NCI-H1092 (cell line): ENCODE results near the gene HLA-F.

Source experiments
- DNase-seq: peaks from one replicate; lab custom pipeline; 2025; lab: John Stamatoyannopoulos, UW

HLA-F gene

DNA sequence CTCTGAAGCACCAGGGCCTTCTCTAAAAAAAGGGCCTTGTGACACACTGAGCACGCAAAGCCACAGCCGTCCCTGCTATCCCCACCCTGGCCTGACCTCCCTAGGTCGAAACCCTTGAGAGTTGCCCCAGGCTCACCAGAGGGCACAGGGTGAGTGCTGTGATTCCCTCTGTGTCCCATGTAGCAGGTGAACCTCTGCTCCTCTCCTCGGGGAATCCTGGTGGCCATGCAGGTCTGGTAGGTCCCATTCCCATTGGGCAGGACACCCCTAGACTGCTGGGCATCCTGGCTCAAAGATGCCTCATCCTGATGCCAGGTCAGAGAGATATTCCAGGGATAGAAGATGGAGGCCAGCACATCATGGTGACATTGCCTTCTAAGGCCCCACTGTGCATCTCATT lies 20.9 kb downstream of the HLA-F start:
- DNase-seq = no peak

- DNase-seq = no peak
Measured at GRCh38 chr6:29744621-29745020, 21.4 kb downstream of the HLA-F start.

DNA sequence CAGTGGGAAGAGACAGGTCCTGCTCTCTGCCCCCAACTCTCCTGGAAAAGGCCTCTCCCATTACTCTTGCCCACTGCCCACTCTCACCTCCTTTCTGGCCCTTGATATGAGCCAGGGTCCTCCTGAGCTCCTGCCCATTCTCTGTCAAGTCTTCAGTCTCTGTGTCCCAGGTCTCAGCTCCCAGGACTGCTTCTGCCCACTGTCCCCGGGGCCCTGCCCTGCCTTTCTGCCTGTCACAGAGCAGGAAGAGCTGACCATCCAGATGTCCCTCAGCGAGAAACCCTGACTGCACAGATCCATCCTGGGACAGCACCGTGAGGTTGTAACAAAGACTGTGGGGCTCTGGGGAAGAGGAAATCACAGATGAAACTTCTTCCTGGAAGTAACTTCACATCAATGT lies 22.2 kb downstream of the HLA-F start:
- no peak for DNase-seq

- DNase-seq = no peak
Measured at GRCh38 chr6:29745855-29746449, 22.7 kb downstream of the HLA-F start.

DNA sequence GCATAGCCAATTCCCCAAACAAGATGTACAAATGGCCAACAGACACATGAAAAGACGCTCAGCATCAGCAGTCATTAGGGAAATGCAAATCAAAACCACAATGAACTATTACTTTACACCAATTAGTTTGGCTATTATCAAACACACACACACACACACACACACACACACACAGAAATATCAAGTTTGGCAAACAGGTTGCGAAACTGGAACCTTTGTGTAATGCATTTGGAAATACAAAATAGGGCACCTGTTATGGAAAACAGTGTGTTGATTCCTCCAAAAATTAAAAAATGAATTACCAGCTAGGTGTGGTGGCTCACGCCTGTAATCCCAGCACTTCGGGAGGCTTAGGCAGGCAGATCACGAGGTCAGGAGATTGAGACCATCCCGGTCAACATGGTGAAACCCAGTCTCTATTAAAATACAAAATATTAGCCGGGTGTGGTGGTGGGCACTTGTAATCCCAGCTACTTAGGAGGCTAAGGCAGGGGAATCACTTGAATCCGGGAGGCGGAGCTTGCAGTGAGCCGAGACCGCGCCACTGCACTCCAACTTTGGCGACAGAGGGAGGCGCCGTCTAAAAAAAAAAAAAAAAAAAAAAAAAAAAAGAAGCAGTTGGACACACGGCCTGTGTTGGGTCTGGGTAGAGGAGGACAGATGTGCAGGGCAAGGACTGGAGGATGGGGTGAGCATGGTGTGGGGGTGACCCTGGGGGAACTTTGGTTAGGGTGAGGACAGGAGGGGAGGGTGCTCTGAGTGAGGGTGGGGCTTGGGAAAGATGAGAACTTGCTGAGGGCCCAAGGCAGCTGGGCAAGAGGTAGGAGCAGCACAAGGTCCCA lies 23.8 kb downstream of the HLA-F start:
- no peak for DNase-seq

DNA sequence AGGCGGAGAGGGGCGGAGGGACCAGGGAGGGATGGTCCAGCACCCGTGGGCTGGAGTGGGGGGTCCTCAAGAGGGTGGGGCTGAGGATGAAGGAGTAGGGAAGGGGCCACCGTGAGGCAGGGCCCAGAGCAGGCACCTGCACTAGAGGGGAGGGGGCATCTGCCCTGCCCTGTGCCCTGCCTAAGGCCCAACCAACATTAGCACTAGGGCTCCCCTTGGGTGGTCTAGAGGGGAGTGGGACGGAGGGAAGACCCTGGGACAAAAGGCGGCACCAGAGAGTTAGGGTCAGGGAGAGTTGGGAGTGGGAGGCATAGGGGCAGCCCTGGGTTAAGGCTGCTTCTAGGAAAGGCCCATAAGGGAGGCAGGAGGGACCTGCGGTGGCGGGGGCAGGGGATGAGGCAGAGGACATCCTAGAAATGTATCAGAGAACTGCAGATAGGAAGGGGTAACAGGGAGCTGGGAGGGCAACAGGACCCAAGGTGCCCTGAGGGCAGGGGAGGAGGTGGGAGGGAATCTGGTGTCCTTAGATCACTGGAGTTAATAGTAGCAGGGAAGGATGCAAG lies 24.5 kb downstream of the HLA-F start:
- no peak for DNase-seq

DNA sequence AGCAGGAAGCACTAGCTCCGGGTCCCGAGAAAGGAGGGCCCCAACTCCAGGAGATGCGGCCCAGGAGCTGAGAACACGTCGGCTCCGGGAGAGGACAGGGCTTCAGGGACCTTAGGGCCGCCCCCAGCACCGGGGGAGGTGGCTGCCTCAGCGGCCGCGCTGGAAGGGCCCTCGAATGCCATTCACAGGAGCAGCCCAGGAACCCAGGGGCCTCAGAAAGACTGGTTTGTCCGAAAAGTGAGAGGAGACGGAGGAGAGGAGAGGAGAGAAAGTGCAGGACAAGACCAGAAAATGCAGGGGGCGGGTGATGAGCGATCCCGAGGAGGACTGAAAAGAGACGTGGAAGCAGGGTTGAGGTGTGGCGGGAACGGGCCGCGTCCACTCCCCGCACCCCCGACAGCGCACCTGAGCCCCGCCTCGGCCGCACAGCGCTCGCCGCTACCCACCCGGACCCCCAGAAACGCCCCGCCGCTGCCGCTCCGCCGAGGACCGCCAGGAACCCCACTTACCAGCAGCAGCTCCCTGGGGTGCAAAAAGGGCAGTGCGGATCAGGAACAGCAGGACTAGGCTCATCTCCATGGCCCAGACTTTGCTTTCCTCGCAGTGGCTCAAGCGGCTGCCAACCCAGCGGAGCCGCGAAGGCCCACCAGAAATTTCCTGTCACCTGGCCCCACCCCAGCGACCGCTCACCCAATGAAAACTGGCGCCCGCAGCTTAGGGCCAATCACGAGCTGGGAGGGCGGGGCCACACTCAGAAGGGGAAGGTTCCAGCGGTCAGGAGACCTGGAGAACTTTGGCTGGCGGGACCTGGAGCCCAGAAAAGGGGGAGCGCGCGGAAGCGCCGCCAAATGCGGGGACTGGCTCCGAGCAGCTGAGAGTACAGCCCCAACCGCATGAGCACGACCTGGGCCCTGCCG lies 25.4 kb downstream of the HLA-F start:
- DNase-seq = no peak

DNA sequence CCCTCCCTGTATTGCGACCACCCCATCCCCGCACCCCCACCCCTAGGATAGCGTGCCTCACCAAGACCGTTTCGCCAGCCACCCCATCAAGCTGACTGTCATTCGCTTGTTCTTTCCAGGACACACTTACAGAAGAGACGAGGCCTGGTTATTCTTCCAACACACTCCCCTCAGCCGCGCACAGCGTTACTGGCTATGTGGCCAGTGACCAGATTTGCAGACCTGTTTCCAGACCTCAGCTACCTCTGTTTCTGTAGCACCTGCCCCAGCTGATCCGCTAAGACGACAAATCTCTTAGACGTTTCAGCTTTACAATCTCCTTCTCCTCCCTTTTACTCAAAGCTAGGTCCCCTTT lies 26.1 kb downstream of the HLA-F start:
- DNase-seq = no peak

DNA sequence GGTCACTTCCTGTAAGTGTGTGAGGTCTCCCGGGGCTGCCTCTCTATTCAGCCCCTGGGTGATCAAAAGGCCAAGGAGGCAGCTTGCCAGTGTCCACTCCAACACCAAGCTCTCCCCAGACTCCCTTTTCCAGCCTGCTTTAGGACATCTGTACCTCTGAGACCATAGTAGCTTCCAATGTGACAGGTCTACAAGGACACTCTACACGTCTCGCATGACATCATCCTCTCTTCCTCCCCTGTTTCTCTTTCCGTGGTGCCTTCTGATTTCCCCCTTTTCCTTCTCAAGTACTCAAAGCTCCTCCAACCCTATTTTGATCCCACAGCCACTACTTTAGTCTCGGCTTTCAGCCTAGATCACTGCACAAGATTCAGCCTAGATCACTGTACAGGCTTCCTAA lies 26.4 kb downstream of the HLA-F start:
- DNase-seq = no peak

DNA sequence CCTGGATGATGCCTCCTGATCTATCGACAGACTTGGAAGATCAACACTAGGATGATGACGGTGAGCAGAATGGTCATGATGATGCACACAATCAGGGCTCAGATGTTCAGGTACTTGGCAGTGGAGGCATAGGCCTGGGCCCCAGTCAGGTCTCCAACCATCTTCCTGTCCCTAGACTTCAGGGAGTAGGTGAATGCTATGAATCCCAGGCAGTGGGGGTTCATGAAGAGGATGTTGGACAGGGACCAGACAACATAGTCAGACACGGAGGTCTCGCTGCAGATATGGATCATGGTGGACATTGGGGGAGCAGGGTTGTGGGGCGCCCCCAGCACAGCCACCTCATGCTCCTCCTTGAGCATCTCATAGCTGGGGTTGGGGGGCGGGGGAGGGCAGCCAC lies 27.5 kb downstream of the HLA-F start:
- no peak for DNase-seq

DNA sequence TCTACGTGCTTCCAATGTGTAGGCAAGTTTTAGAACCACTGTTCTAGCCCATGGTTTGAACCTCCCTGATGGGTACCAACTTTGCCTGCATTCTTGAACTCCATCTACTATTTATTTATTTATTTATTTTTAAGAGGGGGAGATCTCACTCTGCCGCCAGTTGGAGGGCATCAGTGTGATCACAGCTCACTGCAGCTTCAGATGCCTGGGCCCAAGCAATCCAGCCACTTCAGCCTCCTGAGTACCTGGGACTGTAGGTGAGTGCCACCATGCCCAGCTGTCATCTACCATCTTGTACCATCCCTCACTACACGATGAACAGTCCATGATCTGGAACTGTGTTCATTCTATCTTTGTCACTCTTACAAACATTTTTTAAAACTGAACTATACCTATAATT lies 28.2 kb downstream of the HLA-F start:
- no peak for DNase-seq

DNA sequence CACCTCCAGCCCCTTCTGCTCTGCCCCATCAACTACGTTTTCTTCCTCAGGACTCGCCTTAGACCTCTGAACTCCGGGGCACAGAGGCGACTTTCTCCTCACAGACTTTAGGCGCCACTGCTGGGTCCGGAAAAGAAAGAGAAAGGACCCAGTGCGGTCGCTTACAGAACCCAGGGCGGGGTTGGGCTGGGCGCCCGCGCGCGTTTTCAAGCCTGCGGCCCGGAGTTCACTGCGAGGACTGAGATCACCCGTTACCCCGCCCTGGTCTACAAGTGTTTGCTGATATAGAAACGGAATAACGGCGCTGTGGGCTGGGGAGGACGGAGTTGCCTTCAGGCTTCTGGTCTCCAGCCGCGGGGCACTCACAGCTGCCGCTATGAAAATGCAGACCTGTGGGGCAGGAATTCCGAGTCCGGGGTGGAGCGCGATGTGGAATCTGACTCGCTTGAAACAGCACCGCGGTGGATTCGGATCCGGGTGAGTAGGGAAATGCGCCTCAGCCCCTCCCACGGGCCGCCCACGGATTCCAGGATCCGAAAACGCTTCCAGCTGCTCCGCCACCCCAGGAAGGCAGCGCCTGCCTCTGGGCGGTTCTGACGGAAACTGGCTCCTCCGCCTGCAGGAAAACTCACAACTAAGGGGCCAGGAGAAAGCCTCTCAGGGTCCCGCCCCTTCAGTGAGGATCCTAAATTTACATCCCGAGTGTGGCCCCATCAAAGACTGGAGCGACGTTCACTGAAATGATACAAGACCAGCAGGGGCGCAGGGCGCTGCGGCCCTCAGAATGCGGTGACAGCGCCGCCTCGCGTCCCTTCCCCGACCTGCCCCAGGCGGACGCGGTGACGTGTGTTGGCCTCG lies 29.4 kb downstream of the HLA-F start:
- DNase-seq = peak; percentile 14

DNA sequence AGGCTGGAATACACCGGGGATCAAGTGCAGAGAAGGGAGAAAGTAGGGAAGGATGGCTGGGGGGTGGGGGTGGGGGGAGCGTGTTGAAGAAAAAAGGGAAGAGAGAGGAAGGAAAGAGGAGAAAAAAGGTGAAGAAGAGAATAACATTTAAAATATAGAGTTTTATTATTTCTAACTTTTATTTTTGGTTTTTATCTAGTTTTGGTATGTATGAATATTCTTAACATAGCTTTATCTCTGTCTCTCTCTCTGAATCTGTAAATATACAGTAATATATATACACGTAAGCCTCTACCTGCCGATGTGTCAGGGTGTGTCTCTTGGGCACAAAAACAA lies 30.0 kb downstream of the HLA-F start:
- DNase-seq = no peak

DNA sequence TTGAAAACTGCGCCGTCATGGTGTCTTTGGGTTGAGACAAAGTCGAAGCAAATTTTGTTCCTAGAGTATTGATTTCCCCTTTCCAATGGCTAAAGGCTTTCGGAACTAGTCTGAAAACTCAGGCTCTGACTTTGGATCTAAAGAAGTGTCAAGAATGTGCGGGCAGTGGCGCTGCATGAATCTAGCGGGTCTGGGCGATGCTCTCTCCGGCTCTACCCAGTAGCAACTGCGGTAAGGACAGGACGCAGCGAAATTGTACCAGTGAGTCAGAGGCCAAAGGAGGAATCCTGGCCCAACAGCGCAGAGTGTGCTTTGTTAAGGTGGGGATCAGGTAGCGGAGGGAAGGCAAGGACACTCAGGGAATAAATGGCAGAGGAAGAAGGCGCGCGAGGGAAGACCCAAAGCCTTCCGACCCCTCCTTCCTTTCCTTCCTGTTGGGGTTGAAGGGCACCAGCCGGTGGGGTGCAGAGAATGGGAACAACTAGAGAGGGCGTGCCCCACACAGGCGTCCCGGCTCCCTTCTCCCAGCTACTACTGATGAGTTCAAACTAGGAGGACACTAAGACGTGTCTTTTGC lies 32.1 kb downstream of the HLA-F start:
- DNase-seq = no peak

GRCh38 chr6:29757282-29757681 lies 34.0 kb downstream of the HLA-F start:
- DNase-seq = no peak

DNA sequence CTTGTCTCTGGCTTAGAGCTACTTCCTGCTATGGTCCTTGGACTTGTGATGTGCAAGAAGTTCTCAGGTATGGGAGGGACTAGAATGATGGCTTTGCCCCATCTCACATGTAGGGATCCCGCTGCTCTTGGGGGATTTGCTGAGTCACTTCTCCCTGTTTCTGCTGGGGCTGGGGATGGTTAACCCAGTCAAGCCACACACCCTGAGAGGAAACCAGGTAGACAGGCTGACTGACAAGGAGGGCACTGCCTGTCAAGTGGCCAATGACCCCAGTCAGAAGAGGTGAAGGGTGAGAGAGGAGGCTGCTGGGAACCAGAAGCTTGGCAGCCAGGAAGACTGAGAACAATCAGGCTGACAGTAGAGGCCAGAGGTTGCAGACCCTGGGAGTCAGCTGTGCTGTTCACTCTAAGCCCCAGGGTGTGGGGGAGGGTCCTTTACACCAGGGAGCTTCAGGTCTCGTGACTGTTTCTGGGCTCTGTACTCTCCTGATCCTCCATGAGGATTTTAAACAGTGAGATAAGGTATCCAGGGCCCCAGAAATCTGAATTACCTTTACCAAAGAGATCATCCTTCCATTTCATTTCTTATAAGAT lies 34.6 kb downstream of the HLA-F start:
- DNase-seq = no peak

GRCh38 chr6:29758761-29759160 lies 35.5 kb downstream of the HLA-F start:
- no peak for DNase-seq

DNA sequence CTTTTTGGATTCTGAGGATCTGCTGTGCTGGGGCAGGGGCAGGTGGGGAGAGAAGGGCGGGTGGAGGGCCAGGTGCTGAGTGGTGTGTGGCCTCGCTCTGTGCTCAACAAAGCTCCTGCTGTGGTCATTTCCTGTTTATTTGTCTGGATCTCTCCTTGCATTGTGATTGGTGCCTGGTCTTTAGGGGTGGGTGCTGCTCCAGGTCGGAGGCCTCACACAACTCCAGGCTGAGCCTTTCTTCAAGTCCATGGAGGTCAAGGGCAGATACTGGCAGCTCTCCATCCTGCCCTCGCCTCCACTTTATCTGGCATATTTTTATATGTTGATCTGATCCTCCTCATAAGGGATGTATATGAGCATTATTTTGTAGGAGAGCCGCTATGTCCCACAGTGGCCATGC lies 36.2 kb downstream of the HLA-F start:
- DNase-seq = no peak

- no peak for DNase-seq
Measured at GRCh38 chr6:29760328-29760727, 37.1 kb downstream of the HLA-F start.

GRCh38 chr6:29762051-29762450 lies 38.8 kb downstream of the HLA-F start:
- no peak for DNase-seq

DNA sequence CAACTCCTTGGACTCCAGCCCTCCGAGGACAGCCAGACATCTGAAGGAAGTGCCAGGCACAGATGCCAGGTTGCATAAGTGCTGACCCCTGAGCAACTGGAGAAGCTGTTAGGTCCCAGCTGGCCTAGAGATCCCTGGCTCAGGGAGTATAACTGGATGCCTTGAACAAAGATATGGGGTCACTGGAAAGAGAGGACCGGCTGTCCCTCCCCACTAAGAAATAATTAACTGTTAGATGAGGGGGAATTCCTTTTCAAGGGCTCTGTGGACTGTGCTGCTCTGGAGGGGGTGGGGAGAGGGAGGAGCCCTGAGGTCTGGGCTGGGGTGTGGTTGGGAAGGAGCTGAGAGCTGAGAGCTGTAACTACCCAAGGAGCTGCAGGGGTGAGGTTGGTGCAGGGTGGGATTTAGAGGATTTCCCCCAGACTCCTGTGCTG lies 39.6 kb downstream of the HLA-F start:
- DNase-seq = no peak
